Measurements from ENCODE around the gene E2F3. TPM values are rescaled to one million over a fixed set of nuclear protein-coding genes. Genes with fewer than 3 reads are reported as not detected.
"Not testable (repeated sequence)": the region's sequence is repeated elsewhere in the genome, so short reads cannot be mapped to it uniquely, and the experiment has no call there.

Gene E2F3
- total and polyA plus RNA-seq, 5 donors from 2014 or later, result 5.2 to 14.0 (median 8.4) TPM

- Histone ChIP-seq H3K9me3 (ENCODE audit: control insufficient read depth in 2 of 2, low read length in 2 of 2) (no peaks in the 10 kb centered on the region), H3K4me3 (ENCODE audit: low read depth, low read length) (no peak overlapping the region), H3K27me3 (ENCODE audit: control insufficient read depth, insufficient read depth, low read length) (no peaks in the 10 kb centered on the region), H3K27ac (ENCODE audit: insufficient read depth, low read length, poor library complexity, severe bottlenecking) (no peak overlapping the region), H3K36me3 (ENCODE audit: control insufficient read depth, insufficient read depth, low read length) (peaks cover 9% of the 10 kb centered on the region), H3K4me1 (ENCODE audit: control insufficient read depth, insufficient read depth, low read length, poor library complexity, severe bottlenecking) (no peaks in the 10 kb centered on the region)
- no peak overlapping the region for H3K4me3 Mint-ChIP-seq
- DNase-seq (no peak), ATAC-seq (ENCODE audit: low read depth in 2 of 2) (no peak)
- no peaks in the 10 kb centered on the region for H3K9me3 Mint-ChIP-seq
- H3K27me3 Mint-ChIP-seq, result no peaks in the 10 kb centered on the region
- H3K4me1 Mint-ChIP-seq, result peaks cover 13 to 24% (median 20%) of the 10 kb centered on the region in 4 donors
- H3K27ac Mint-ChIP-seq, result no peak overlapping the region
- H3K36me3 Mint-ChIP-seq, result peaks cover 34% of the 10 kb centered on the region
These were observed 59.9 kb downstream of the E2F3 start for GRCh38 chr6:20461576-20461975.

GRCh38 chr6:20463396-20463795 lies 61.7 kb downstream of the E2F3 start:
- Mint-ChIP-seq H3K4me3 (no peak overlapping the region), H3K27ac (no peak overlapping the region), H3K36me3 (peaks cover 36% of the 10 kb centered on the region), H3K27me3 (no peaks in the 10 kb centered on the region), H3K4me1 (peaks cover 15 to 31% (median 22%) of the 10 kb centered on the region in 4 donors), H3K9me3 (no peaks in the 10 kb centered on the region)
- DNase-seq (no peak), ATAC-seq (ENCODE audit: low read depth in 2 of 2) (no peak)
- Histone ChIP-seq H3K36me3 (ENCODE audit: control insufficient read depth, insufficient read depth, low read length) (peaks cover 8% of the 10 kb centered on the region), H3K27me3 (ENCODE audit: control insufficient read depth, insufficient read depth, low read length) (no peaks in the 10 kb centered on the region), H3K9me3 (ENCODE audit: control insufficient read depth in 2 of 2, low read length in 2 of 2) (no peaks in the 10 kb centered on the region), H3K4me3 (ENCODE audit: low read depth, low read length) (no peak overlapping the region), H3K4me1 (ENCODE audit: control insufficient read depth, insufficient read depth, low read length, poor library complexity, severe bottlenecking) (no peaks in the 10 kb centered on the region), H3K27ac (ENCODE audit: insufficient read depth, low read length, poor library complexity, severe bottlenecking) (no peak overlapping the region)

GRCh38 chr6:20464041-20464440 lies 62.4 kb downstream of the E2F3 start:
- Mint-ChIP-seq H3K36me3 (peaks cover 33% of the 10 kb centered on the region), H3K4me1 (peaks cover 15 to 31% (median 23%) of the 10 kb centered on the region in 4 donors), H3K9me3 (no peaks in the 10 kb centered on the region), H3K27me3 (no peaks in the 10 kb centered on the region), H3K4me3 (no peak overlapping the region), H3K27ac (peak overlapping the region in 2 of 3 donors; percentile 34 to 39)
- H3K4me1 ChIP-seq (ENCODE audit: control insufficient read depth, insufficient read depth, low read length, poor library complexity, severe bottlenecking), result no peaks in the 10 kb centered on the region
- H3K4me3 ChIP-seq (ENCODE audit: low read depth, low read length), result no peak overlapping the region
- ATAC-seq (ENCODE audit: low read depth in 2 of 2) (no peak), DNase-seq (no peak)
- H3K27me3 ChIP-seq (ENCODE audit: control insufficient read depth, insufficient read depth, low read length), result no peaks in the 10 kb centered on the region
- no peak overlapping the region for H3K27ac ChIP-seq (ENCODE audit: insufficient read depth, low read length, poor library complexity, severe bottlenecking)
- peaks cover 7% of the 10 kb centered on the region for H3K36me3 ChIP-seq (ENCODE audit: control insufficient read depth, insufficient read depth, low read length)
- no peaks in the 10 kb centered on the region for H3K9me3 ChIP-seq (ENCODE audit: control insufficient read depth in 2 of 2, low read length in 2 of 2)

DNA sequence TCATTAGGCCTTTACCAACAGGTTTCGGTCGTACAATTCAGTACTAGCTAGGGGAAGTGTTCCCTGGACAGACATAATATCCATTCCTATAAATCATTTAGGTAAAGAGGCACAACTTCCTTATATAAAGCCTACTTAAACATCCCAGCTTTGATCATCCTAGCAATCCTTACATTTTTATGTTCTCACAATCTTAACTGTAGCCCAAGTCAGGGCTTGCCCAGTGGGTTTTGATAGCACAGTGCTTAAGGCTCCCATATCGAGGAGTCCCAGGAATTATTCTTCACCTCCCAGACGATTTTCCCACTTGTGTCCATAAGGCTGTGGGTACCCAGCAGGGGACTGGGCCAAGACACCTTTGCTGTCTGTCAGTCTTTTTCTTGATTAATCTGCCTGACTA lies 63.2 kb downstream of the E2F3 start:
- Histone ChIP-seq H3K9me3 (ENCODE audit: control insufficient read depth in 2 of 2, low read length in 2 of 2) (no peaks in the 10 kb centered on the region), H3K27me3 (ENCODE audit: control insufficient read depth, insufficient read depth, low read length) (no peaks in the 10 kb centered on the region), H3K36me3 (ENCODE audit: control insufficient read depth, insufficient read depth, low read length) (peaks cover 4% of the 10 kb centered on the region), H3K27ac (ENCODE audit: insufficient read depth, low read length, poor library complexity, severe bottlenecking) (no peak overlapping the region), H3K4me3 (ENCODE audit: low read depth, low read length) (no peak overlapping the region), H3K4me1 (ENCODE audit: control insufficient read depth, insufficient read depth, low read length, poor library complexity, severe bottlenecking) (no peaks in the 10 kb centered on the region)
- Mint-ChIP-seq H3K36me3 (peaks cover 34% of the 10 kb centered on the region), H3K27me3 (no peaks in the 10 kb centered on the region), H3K9me3 (no peaks in the 10 kb centered on the region), H3K4me1 (peaks cover 15 to 30% (median 23%) of the 10 kb centered on the region in 4 donors), H3K27ac (peak overlapping the region in 1 of 3 donors; percentile 39), H3K4me3 (no peak overlapping the region)
- ATAC-seq (ENCODE audit: low read depth in 2 of 2) (no peak), DNase-seq (no peak)

DNA sequence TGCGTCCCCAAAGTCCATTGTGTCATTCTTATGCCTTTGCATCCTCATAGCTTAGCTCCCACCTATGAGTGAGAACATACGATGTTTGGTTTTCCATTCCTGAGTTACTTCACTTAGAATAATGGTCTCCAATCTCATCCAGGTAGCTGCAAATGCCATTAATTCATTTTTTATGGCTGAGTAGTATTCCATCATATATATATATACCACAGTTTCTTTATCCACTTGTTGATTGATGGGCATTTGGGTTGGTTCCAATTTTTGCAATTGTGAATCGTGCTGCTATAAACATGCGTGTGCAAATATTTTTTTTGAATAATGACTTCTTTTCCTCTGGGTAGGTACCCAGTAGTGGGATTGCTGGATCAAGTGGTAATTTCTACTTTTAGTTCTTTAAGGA lies 63.9 kb downstream of the E2F3 start:
- not testable (repeated sequence) for H3K27ac Mint-ChIP-seq; ATAC-seq (ENCODE audit: low read depth in 2 of 2); H3K36me3 ChIP-seq (ENCODE audit: control insufficient read depth, insufficient read depth, low read length); H3K9me3 ChIP-seq (ENCODE audit: control insufficient read depth in 2 of 2, low read length in 2 of 2); H3K9me3 Mint-ChIP-seq; H3K4me3 Mint-ChIP-seq; H3K27me3 ChIP-seq (ENCODE audit: control insufficient read depth, insufficient read depth, low read length); H3K4me1 ChIP-seq (ENCODE audit: control insufficient read depth, insufficient read depth, low read length, poor library complexity, severe bottlenecking); DNase-seq; H3K4me3 ChIP-seq (ENCODE audit: low read depth, low read length); H3K27me3 Mint-ChIP-seq; H3K27ac ChIP-seq (ENCODE audit: insufficient read depth, low read length, poor library complexity, severe bottlenecking)
- Mint-ChIP-seq H3K36me3 (peaks cover 31% of the 10 kb centered on the region), H3K4me1 (peaks cover 17 to 31% (median 21%) of the 10 kb centered on the region in 4 donors)

DNA sequence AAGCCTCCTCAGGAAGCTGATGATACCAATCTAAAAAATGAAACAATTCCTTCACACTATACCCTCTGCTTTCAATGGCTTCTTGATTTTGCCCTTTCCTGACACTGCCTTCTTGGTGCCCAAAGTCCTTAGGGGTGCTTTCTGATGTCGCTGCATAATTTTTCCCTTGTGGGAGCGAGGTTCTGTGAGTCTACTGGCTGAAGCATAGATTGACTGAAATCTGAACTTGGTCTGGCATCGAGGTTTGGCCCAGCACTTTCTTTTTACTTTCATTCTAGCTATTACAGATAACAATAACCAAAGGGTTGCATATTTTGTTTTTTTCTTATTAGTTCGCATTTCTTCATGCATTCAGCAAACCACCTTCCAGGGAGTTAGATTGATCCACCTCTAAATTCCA lies 65.8 kb downstream of the E2F3 start:
- Histone ChIP-seq H3K9me3 (ENCODE audit: control insufficient read depth in 2 of 2, low read length in 2 of 2) (no peaks in the 10 kb centered on the region), H3K27ac (ENCODE audit: insufficient read depth, low read length, poor library complexity, severe bottlenecking) (no peak overlapping the region), H3K27me3 (ENCODE audit: control insufficient read depth, insufficient read depth, low read length) (no peaks in the 10 kb centered on the region), H3K36me3 (ENCODE audit: control insufficient read depth, insufficient read depth, low read length) (peaks cover 6% of the 10 kb centered on the region), H3K4me3 (ENCODE audit: low read depth, low read length) (no peak overlapping the region), H3K4me1 (ENCODE audit: control insufficient read depth, insufficient read depth, low read length, poor library complexity, severe bottlenecking) (no peaks in the 10 kb centered on the region)
- DNase-seq (no peak), ATAC-seq (ENCODE audit: low read depth in 2 of 2) (no peak)
- H3K36me3 Mint-ChIP-seq, result peaks cover 31% of the 10 kb centered on the region
- H3K9me3 Mint-ChIP-seq, result no peaks in the 10 kb centered on the region
- H3K27me3 Mint-ChIP-seq, result no peaks in the 10 kb centered on the region
- peaks cover 14 to 31% (median 17%) of the 10 kb centered on the region in 4 donors for H3K4me1 Mint-ChIP-seq
- no peak overlapping the region for H3K4me3 Mint-ChIP-seq
- H3K27ac Mint-ChIP-seq, result peak overlapping the region in 2 of 3 donors; percentile 12 to 70

- no peak for DNase-seq
- no peak overlapping the region for H3K4me3 ChIP-seq (ENCODE audit: low read depth, low read length)
- H3K27ac Mint-ChIP-seq, result peak overlapping the region in 2 of 3 donors; percentile 56 to 77
- ATAC-seq (ENCODE audit: low read depth in 2 of 2), result no peak
- no peaks in the 10 kb centered on the region for H3K9me3 ChIP-seq (ENCODE audit: control insufficient read depth in 2 of 2, low read length in 2 of 2)
- no peaks in the 10 kb centered on the region for H3K27me3 Mint-ChIP-seq
- no peaks in the 10 kb centered on the region for H3K4me1 ChIP-seq (ENCODE audit: control insufficient read depth, insufficient read depth, low read length, poor library complexity, severe bottlenecking)
- H3K9me3 Mint-ChIP-seq, result no peaks in the 10 kb centered on the region
- peaks cover 14 to 31% (median 18%) of the 10 kb centered on the region in 4 donors for H3K4me1 Mint-ChIP-seq
- no peak overlapping the region for H3K27ac ChIP-seq (ENCODE audit: insufficient read depth, low read length, poor library complexity, severe bottlenecking)
- no peaks in the 10 kb centered on the region for H3K27me3 ChIP-seq (ENCODE audit: control insufficient read depth, insufficient read depth, low read length)
- no peak overlapping the region for H3K4me3 Mint-ChIP-seq
- peaks cover 6% of the 10 kb centered on the region for H3K36me3 ChIP-seq (ENCODE audit: control insufficient read depth, insufficient read depth, low read length)
- H3K36me3 Mint-ChIP-seq, result peaks cover 31% of the 10 kb centered on the region
These were observed 66.5 kb downstream of the E2F3 start for GRCh38 chr6:20468209-20468608.

GRCh38 chr6:20472748-20473147 lies 71.1 kb downstream of the E2F3 start:
- Histone ChIP-seq H3K27me3 (ENCODE audit: control insufficient read depth, insufficient read depth, low read length) (no peaks in the 10 kb centered on the region), H3K36me3 (ENCODE audit: control insufficient read depth, insufficient read depth, low read length) (peaks cover 5% of the 10 kb centered on the region), H3K9me3 (ENCODE audit: control insufficient read depth in 2 of 2, low read length in 2 of 2) (no peaks in the 10 kb centered on the region), H3K4me1 (ENCODE audit: control insufficient read depth, insufficient read depth, low read length, poor library complexity, severe bottlenecking) (no peaks in the 10 kb centered on the region), H3K27ac (ENCODE audit: insufficient read depth, low read length, poor library complexity, severe bottlenecking) (no peak overlapping the region), H3K4me3 (ENCODE audit: low read depth, low read length) (no peak overlapping the region)
- H3K9me3 Mint-ChIP-seq, result peaks cover 0 to 3% (median 0%) of the 10 kb centered on the region in 7 donors
- no peak overlapping the region for H3K27ac Mint-ChIP-seq
- H3K36me3 Mint-ChIP-seq, result peaks cover 10% of the 10 kb centered on the region
- peaks cover 10 to 22% (median 13%) of the 10 kb centered on the region in 4 donors for H3K4me1 Mint-ChIP-seq
- H3K27me3 Mint-ChIP-seq, result no peaks in the 10 kb centered on the region
- H3K4me3 Mint-ChIP-seq, result no peak overlapping the region
- DNase-seq, result no peak
- no peak for ATAC-seq (ENCODE audit: low read depth in 2 of 2)
